Epithelial cell of esophagus (primary cell): ENCODE data around the gene PTPN1.
"Not testable (repeated sequence)": the region's sequence is repeated elsewhere in the genome, so short reads cannot be mapped to it uniquely, and the experiment has no call there.

ENCODE experiments used
- DNase-seq: peaks from one replicate; pipeline ENCODE4 v3.0.0; 2010; ENCODE audit warnings: low read depth
- H3K4me3 ChIP-seq: 2 replicates; pipeline ENCODE4 v1.5.1; 2011; ENCODE audit warnings: mild to moderate bottlenecking, low read length, control low read depth
- TF ChIP-seq, protein P1 (sequence below): IDR thresholded peaks from 2 replicates; pipeline ENCODE4 v1.5.1; 2011; ENCODE audit warnings: low read depth, mild to moderate bottlenecking, low read length, control low read depth, inconsistent platforms; ENCODE audit not compliant: insufficient read depth; ENCODE audit errors: missing control alignments

PTPN1 gene

DNA sequence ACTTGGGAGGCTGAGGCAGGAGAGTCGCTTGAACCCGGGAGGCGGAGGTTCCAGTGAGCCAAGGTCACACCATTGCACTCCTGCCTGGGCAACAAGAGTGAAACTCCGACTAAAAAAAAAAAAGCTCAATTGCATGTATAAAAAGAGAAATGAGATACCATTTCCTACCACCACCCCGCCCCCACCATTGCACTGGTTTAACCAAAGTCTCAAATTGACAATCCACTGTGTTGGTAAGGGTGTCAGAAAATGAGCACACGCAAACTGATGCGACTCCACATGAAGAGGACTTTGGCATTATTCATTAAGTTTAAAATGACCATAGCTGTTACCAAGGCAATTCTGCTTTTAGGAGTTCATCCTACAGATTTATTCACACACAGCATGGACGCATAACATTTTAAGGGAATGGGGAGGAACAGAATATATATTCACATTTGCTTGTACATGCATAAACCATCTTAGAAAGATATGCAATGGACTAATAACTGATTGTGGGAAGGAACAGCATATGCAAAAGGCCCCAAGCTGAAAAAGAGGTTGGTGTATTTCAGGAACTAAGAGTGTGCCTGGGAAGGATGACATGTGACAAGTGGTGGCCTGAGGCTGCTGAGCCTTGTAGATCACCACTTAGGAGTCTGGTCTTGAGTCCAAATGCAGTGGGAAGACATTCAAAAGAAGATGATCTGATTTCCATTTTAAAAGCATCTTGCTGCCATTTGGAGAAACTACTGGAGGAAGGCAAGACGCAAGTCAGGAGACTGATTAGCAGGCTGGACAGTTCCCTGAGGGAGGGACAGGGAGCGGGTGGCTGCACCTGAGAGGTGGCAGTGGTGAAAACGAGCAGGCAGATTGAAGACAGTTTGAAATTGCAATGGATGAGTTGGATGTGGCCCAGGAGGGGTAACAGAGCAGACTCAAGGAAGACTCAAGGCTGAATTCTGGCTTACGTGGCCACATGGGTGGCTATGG lies 37.2 kb upstream of the PTPN1 start:
- H3K4me3 ChIP-seq = no peak overlapping the region
- TF ChIP-seq, protein P1, sequence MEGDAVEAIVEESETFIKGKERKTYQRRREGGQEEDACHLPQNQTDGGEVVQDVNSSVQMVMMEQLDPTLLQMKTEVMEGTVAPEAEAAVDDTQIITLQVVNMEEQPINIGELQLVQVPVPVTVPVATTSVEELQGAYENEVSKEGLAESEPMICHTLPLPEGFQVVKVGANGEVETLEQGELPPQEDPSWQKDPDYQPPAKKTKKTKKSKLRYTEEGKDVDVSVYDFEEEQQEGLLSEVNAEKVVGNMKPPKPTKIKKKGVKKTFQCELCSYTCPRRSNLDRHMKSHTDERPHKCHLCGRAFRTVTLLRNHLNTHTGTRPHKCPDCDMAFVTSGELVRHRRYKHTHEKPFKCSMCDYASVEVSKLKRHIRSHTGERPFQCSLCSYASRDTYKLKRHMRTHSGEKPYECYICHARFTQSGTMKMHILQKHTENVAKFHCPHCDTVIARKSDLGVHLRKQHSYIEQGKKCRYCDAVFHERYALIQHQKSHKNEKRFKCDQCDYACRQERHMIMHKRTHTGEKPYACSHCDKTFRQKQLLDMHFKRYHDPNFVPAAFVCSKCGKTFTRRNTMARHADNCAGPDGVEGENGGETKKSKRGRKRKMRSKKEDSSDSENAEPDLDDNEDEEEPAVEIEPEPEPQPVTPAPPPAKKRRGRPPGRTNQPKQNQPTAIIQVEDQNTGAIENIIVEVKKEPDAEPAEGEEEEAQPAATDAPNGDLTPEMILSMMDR = no peak
- DNase-seq = no peak

DNA sequence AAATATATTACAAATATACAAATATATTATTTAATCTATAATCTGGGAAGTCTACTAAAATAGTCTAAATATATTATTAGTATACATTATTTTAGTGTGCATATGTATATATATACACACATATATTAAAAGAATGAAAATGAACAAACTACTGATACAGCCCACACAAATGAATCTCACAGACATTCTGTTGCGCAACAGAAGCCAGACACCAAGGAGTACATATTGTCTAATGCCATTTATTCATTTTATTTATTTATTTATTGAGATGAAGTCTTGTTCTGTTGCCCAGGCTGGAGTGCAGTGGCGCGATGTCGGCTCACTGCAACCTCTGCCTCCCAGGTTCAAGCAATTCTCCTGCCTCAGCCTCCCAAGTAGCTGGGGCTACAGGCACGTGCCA lies 35.8 kb upstream of the PTPN1 start:
- DNase-seq = peak; percentile 48
- H3K4me3 ChIP-seq = not testable (repeated sequence)

DNA sequence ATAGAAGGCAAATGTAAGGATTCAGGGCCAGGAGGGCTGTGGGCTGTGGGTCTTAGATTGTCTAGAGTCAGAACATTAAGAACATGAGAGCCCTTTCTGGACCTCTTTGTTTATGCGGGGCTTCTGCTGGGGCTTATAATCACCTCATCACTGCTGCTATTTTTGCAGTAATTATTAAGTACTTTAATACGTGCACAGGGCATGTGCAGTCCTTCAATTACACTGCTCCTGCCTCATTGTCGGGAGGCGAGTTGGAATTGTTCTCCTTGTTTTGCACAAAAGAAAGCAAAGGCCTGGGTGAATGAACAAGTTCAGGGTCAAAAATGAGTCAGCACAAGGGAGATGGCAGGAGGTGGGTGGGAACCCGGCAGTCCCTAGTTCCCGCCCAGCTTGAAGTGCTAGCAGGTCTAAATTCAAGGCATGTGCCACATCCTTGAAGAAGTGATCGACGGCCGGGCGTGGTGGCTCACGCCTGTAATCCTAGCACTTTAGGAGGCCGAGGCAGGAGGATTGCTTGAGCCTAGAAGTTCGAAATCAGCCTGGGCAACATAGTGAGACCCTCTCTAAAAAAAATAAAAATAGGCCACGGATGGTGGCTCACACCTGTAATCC lies 34.4 kb upstream of the PTPN1 start:
- H3K4me3 ChIP-seq = no peak overlapping the region
- peak; percentile 43 for DNase-seq
- TF ChIP-seq, protein P1 = no peak

DNA sequence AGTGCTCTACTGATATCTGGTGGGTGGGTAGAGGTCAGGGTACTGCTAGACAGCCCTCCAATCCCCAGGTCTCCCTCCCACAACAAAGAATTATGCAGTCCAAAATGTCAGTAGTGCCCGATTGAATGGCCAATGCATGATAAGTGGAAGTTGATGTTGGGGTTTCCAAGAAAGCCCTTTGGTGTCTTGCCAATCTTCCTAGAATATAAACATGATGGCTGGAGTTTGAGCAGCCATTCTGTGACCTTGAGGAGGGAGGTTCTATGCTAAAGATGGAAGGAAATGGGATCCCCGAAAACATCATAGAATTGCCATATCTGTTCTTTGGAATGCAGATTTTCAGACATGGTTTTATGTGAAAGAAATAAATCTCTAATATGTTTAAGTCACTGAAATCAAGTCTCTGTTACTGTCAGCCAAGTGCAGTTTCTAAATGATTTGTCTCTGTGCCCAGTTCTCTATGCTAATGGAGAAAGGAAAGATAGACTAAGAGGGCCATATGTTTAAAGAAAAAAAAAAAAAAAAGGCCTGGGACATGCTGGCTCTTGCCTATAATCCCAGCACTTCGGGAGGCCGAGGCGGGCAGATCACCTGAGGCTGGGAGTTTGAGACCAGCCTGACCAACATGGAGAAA lies 32.8 kb upstream of the PTPN1 start:
- TF ChIP-seq, protein P1 = no peak
- no peak for DNase-seq
- H3K4me3 ChIP-seq = no peak overlapping the region

DNA sequence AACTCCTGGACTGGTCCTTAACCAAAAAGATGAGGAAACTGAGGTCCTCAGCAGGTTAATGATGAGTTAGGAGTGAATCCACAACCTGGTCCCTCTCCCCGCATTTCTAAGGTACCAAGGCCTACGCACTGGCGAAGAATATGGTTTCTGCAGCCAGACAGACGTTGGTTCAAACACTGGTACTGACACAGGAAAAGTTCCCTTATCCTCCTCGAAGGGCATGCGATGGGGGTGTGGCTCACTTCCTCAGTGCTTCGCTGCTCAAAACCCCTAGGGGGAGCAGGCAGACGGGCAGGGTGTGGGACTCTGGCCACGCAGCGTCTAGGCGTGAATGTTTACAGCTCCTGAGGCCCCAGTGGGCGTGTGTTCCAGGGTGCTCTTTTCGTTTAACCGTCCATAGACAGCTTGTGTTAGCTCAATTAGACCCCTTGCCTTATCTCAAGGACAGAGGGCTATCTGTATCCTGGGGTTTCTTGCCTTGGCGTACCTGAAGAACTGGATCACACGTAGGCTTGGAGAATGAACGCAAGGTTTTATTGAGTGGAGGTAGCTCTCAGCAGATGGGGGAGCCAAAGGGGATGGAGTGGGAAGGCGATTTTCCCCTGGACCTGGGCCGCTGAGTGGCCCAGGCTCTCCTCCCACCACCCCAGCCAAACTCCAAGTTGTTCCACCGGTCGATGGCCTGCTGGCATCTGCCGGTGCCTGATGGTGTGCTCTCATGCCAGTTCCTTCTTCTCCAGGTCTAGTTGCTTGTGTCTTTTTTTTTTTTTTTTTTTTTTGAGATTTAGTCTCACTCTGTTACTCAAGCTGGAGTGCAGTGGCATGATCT lies 31.8 kb upstream of the PTPN1 start:
- H3K4me3 ChIP-seq = no peak overlapping the region
- DNase-seq = peak; percentile 70
- TF ChIP-seq, protein P1 = peak; percentile 71

DNA sequence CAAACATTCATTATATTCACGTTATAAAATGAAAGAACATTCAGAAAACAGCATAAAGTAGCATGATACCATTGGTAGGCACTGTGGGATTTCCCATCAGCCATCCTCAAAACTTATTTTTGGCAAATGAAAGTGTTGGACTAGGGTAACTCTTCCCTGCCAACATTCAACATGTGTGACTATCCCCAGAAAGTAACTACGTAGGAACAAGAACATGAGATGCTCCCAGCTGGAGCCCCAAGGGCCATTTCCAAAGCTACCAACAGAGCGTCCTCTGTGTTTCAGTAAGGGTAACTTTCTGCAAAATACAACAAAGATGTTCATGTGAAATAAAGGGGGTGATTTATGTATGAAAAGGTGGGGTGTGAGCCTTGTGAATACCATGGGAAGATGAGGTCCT lies 28.4 kb upstream of the PTPN1 start:
- TF ChIP-seq, protein P1 = no peak
- no peak for DNase-seq
- H3K4me3 ChIP-seq = no peak overlapping the region

DNA sequence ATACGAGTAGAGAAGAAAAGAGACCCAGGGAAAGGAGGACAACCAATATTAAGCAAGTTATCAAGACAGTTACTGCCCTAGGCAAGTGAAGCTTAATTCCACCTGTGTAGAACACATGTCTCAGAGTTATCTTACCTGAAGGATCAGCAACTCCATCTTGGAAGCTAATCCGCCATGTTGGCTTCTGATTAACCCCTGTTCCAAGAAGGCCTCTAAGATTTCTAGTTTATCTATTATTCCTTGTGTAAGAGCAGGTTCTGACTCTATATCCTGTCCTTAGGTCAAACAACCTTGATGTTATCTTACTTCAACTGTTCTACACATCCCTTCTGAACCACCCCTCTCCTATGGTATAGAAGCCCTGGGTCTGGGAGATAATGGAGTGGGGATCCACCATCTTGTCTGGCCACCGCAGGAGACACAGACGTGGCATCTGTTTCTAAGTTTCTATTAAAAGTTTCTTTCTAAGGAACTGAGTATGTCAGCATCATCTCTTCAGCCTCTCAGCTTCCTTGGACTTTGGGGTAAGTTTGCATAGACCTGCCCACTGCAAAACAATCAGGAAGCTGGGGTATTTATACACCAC lies 27.7 kb upstream of the PTPN1 start:
- DNase-seq = no peak
- TF ChIP-seq, protein P1 = no peak
- H3K4me3 ChIP-seq = no peak overlapping the region
